HG02970 (cell line): ENCODE data around the gene DLG2.
"Not testable (repeated sequence)": the region's sequence is repeated elsewhere in the genome, so short reads cannot be mapped to it uniquely, and the experiment has no call there.

Source experiments
- ATAC-seq: cut with Tn5 transposase; IDR thresholded peaks from one replicate; pipeline ENCODE4 v1.9.1; 2021; ENCODE audit warnings: mild to moderate bottlenecking, moderate library complexity, moderate number of reproducible peaks; ENCODE audit not compliant: unreplicated experiment, low FRiP score

The DLG2 gene

GRCh38 chr11:84871116-84871515 lies 756.0 kb downstream of the DLG2 start:
- no peak for ATAC-seq

- no peak for ATAC-seq
These were observed 756.7 kb downstream of the DLG2 start for GRCh38 chr11:84870486-84870885.

GRCh38 chr11:84866922-84867321 lies 760.2 kb downstream of the DLG2 start:
- no peak for ATAC-seq

- no peak for ATAC-seq
These were observed 761.2 kb downstream of the DLG2 start for GRCh38 chr11:84865791-84866535.

- no peak for ATAC-seq
These were observed 761.9 kb downstream of the DLG2 start for GRCh38 chr11:84865257-84865656.

GRCh38 chr11:84857746-84858145 lies 769.4 kb downstream of the DLG2 start:
- no peak for ATAC-seq

- no peak for ATAC-seq
These were observed 771.5 kb downstream of the DLG2 start for GRCh38 chr11:84855508-84856245.

GRCh38 chr11:84854498-84854880 lies 772.7 kb downstream of the DLG2 start:
- no peak for ATAC-seq

- ATAC-seq = no peak
These were observed 773.2 kb downstream of the DLG2 start for GRCh38 chr11:84853841-84854497.

- ATAC-seq = no peak
These were observed 779.3 kb downstream of the DLG2 start for GRCh38 chr11:84847842-84848241.

- not testable (repeated sequence) for ATAC-seq
These were observed 786.9 kb downstream of the DLG2 start for GRCh38 chr11:84840201-84840600.

GRCh38 chr11:84837402-84838069 lies 789.6 kb downstream of the DLG2 start:
- ATAC-seq = no peak

- no peak for ATAC-seq
These were observed 790.8 kb downstream of the DLG2 start for GRCh38 chr11:84836371-84836770.

- ATAC-seq = no peak
These were observed 793.6 kb downstream of the DLG2 start for GRCh38 chr11:84833488-84834088.

- no peak for ATAC-seq
These were observed 796.8 kb downstream of the DLG2 start for GRCh38 chr11:84830372-84830771.

GRCh38 chr11:84829162-84829561 lies 798.0 kb downstream of the DLG2 start:
- no peak for ATAC-seq

- ATAC-seq = no peak
These were observed 798.5 kb downstream of the DLG2 start for GRCh38 chr11:84828616-84829015.

- ATAC-seq = no peak
These were observed 802.0 kb downstream of the DLG2 start for GRCh38 chr11:84825106-84825660.

- no peak for ATAC-seq
These were observed 802.5 kb downstream of the DLG2 start for GRCh38 chr11:84824624-84825023.

GRCh38 chr11:84819537-84819936 lies 807.6 kb downstream of the DLG2 start:
- ATAC-seq = no peak
